Esophagus muscularis mucosa (tissue), 3 donors: Measurements from ENCODE around the gene SIK3.

Experiments used
- CTCF ChIP-seq, 3 experiments: fragments of 200-600 bp in 2 of 3; fragments of 450-650 bp in 1 of 3; sonication (generic) in 2 of 3; IDR thresholded peaks; one replicate each; pipeline ENCODE4 v1.5.1; 2017 to 2019; ENCODE audit warnings: antibody characterized with exemption in 3 of 3, mild to moderate bottlenecking in 2 of 3, moderate library complexity in 1 of 3
- POLR2A ChIP-seq: fragments of 450-650 bp; IDR thresholded peaks from one replicate; pipeline ENCODE4 v1.6.1; 2017; ENCODE audit warnings: antibody characterized with exemption, moderate library complexity, mild to moderate bottlenecking, low read depth

GRCh38 chr11:116856423-116856822 lies 241.8 kb downstream of the SIK3 start:
- TF ChIP-seq POLR2A (no peak), CTCF (IDR thresholded peaks at IDR 0.05) (no peak)
